HCT116 (cell line): ENCODE results near the gene USP36. TPM values are rescaled to one million over a fixed set of nuclear protein-coding genes. Genes with fewer than 3 reads are reported as not detected.

Experiments
- ATAC-seq: fragments of 200-7000 bp; cut with Tn5 transposase; 2 replicates; pipeline ENCODE4 v1.9.1; 2020; ENCODE audit warnings: mild to moderate bottlenecking, moderate library complexity
- BruUV-seq: library from RNA; stranded (reverse); fragments of 400-500 nt; replicated peaks from 2 replicates; lab custom pipeline; 2021; lab: Mats Ljungman, UMichigan
- CTCF ChIA-PET: fragments of 300-600 bp; sonication (Branson Sonifier 250); formaldehyde crosslinking; loops from one replicate; lab custom pipeline; 2021; ENCODE audit warnings: antibody characterized with exemption; lab: Charles Lee
- POLR2A ChIA-PET: fragments of 300-600, 350-600 bp; sonication (Branson Sonifier 250); formaldehyde crosslinking; loops from one replicate; lab custom pipeline; 2021; ENCODE audit warnings: antibody characterized with exemption; lab: Charles Lee
- RAD21 ChIA-PET, 2 experiments: fragments of 300-600 bp; sonication (Branson Sonifier 250); formaldehyde crosslinking; loops; one replicate each; lab custom pipeline; 2023; ENCODE audit warnings: low total read pairs in 2 of 2; ENCODE audit not compliant: uncharacterized antibody in 2 of 2, unreplicated experiment in 2 of 2, low non-redundant PET in 1 of 2; lab: Charles Lee
- DNase-seq: peaks from one replicate; pipeline ENCODE4 v3.0.0-alpha.2; 2010; ENCODE audit warnings: low read depth, low spot score
- H2AFZ ChIP-seq: fragments of 200-600 bp; shearing (Covaris generic), sonication (generic); 2 replicates; pipeline ENCODE4 v1.6.1; 2017; ENCODE audit warnings: low read depth, mixed run types, mixed read lengths, antibody characterized with exemption, low read length; ENCODE audit not compliant: poor library complexity, severe bottlenecking
- H3K27ac ChIP-seq: 2 replicates; pipeline ENCODE4 v1.5.1; 2012; ENCODE audit warnings: low read depth, low read length
- H3K27me3 ChIP-seq: fragments of 200-600 bp; sonication (generic); 2 replicates; pipeline ENCODE4 v1.6.1; 2016; ENCODE audit warnings: mixed run types, low read length, mixed read lengths; ENCODE audit not compliant: insufficient read depth
- H3K36me3 ChIP-seq, 2 experiments: fragments of 200-500 bp in 1 of 2; fragments of 200-600 bp in 1 of 2; sonication (Bioruptor generic) in 1 of 2; sonication (generic) in 1 of 2; 2 replicates each; pipeline versions ENCODE4 v1.5.1 to v1.6.1; 2014 to 2016; ENCODE audit warnings: low read length in 2 of 2, inconsistent platforms in 1 of 2, mixed read lengths in 1 of 2, mixed run types in 1 of 2; ENCODE audit not compliant: insufficient read depth in 2 of 2, control insufficient read depth in 1 of 2
- H3K4me1 ChIP-seq, 2 experiments: fragments of 200-600 bp in 1 of 2; sonication (generic) in 1 of 2; 2 replicates each; pipeline versions ENCODE4 v1.5.1 to v1.6.1; 2012 to 2017; ENCODE audit warnings: low read length in 2 of 2, inconsistent platforms in 1 of 2, mild to moderate bottlenecking in 1 of 2, mixed read lengths in 1 of 2, mixed run types in 1 of 2, moderate library complexity in 1 of 2; ENCODE audit not compliant: insufficient read depth in 2 of 2, control insufficient read depth in 1 of 2
- H3K4me2 ChIP-seq: fragments of 200-600 bp; sonication (generic); 2 replicates; pipeline ENCODE4 v1.6.1; 2017; ENCODE audit warnings: mixed run types, low read length, mixed read lengths
- H3K4me3 ChIP-seq, 2 experiments: fragments of 200-600 bp in 1 of 2; sonication (generic) in 1 of 2; replicated peaks in 1 of 2; 2 replicates each; pipeline ENCODE4 v1.5.1; 2011 to 2016; ENCODE audit warnings: low read length in 2 of 2, control low read depth in 1 of 2, low read depth in 1 of 2, mild to moderate bottlenecking in 1 of 2, mixed read lengths in 1 of 2, mixed run types in 1 of 2
- H3K79me2 ChIP-seq: fragments of 200-600 bp; sonication (generic); 2 replicates; pipeline ENCODE4 v1.6.1; 2017; ENCODE audit warnings: mild to moderate bottlenecking, mixed run types, low read length, moderate library complexity, mixed read lengths; ENCODE audit not compliant: insufficient read depth
- H3K9ac ChIP-seq: fragments of 200-600 bp; sonication (generic); 2 replicates; pipeline ENCODE4 v1.6.1; 2016; ENCODE audit warnings: low read length, mixed read lengths
- H3K9me2 ChIP-seq: fragments of 200-600 bp; sonication (generic), shearing (Covaris generic); 2 replicates; pipeline ENCODE4 v1.6.1; 2017; ENCODE audit warnings: mixed run types, mild to moderate bottlenecking, moderate library complexity; ENCODE audit not compliant: insufficient read depth
- H3K9me3 ChIP-seq, 2 experiments: fragments of 200-500 bp in 1 of 2; fragments of 200-600 bp in 1 of 2; sonication (Bioruptor generic) in 1 of 2; sonication (generic) in 1 of 2; 2 replicates each; pipeline ENCODE4 v1.6.1; 2014 to 2017; ENCODE audit warnings: low read length in 2 of 2, mixed read lengths in 2 of 2, inconsistent platforms in 1 of 2, low read depth in 1 of 2, mild to moderate bottlenecking in 1 of 2, mixed run types in 1 of 2, moderate library complexity in 1 of 2; ENCODE audit not compliant: control insufficient read depth in 1 of 2, insufficient read depth in 1 of 2
- H4K20me1 ChIP-seq: fragments of 200-600 bp; sonication (generic), shearing (Covaris generic); 2 replicates; pipeline ENCODE4 v1.6.1; 2017; ENCODE audit warnings: mixed run types, mild to moderate bottlenecking, moderate library complexity; ENCODE audit not compliant: insufficient read depth
- ATF3 ChIP-seq: IDR thresholded peaks from 2 replicates; pipeline ENCODE4 v1.6.1; 2012
- CBX3 ChIP-seq: IDR thresholded peaks from 2 replicates; pipeline ENCODE4 v1.6.1; 2012; ENCODE audit warnings: low read depth
- EGR1 ChIP-seq: IDR thresholded peaks from 2 replicates; pipeline ENCODE4 v1.6.1; 2012; ENCODE audit warnings: low read depth
- ELF1 ChIP-seq: IDR thresholded peaks from 2 replicates; pipeline ENCODE4 v1.6.1; 2012; ENCODE audit warnings: low read depth, borderline replicate concordance
- EZH2 ChIP-seq: fragments of 200-600 bp; sonication (generic); IDR thresholded peaks from 2 replicates; pipeline ENCODE4 v1.6.1; 2017; ENCODE audit warnings: antibody characterized with exemption, mixed run types
- EZH2phosphoT487 ChIP-seq: fragments of 200-600 bp; IDR thresholded peaks from 2 replicates; pipeline ENCODE4 v1.6.1; 2018; ENCODE audit warnings: antibody characterized with exemption, borderline replicate concordance
- FOSL1 ChIP-seq: IDR thresholded peaks from 2 replicates; pipeline ENCODE4 v1.6.1; 2012; ENCODE audit warnings: low read depth
- MAX ChIP-seq: IDR thresholded peaks from 2 replicates; pipeline ENCODE4 v1.6.1; 2012
- POLR2A ChIP-seq: IDR thresholded peaks from 2 replicates; pipeline ENCODE4 v1.7.0; 2011; ENCODE audit warnings: borderline replicate concordance; ENCODE audit not compliant: insufficient read depth, insufficient read length; ENCODE audit errors: extremely low read depth
- SIN3A ChIP-seq: IDR thresholded peaks from 2 replicates; pipeline ENCODE4 v1.6.1; 2012; ENCODE audit warnings: low read depth
- SP1 ChIP-seq: IDR thresholded peaks from 2 replicates; pipeline ENCODE4 v1.6.1; 2012; ENCODE audit warnings: low read depth
- SRF ChIP-seq: IDR thresholded peaks from 2 replicates; pipeline ENCODE4 v1.6.1; 2012; ENCODE audit warnings: low read depth
- TCF7L2 ChIP-seq: IDR thresholded peaks from 2 replicates; pipeline ENCODE4 v1.7.0; 2011; ENCODE audit warnings: borderline replicate concordance, inconsistent platforms; ENCODE audit not compliant: insufficient read depth, insufficient read length; ENCODE audit errors: extremely low read depth
- YY1 ChIP-seq: IDR thresholded peaks from 2 replicates; pipeline ENCODE4 v1.6.1; 2011; ENCODE audit warnings: low read length, low read depth, moderate library complexity, mild to moderate bottlenecking; ENCODE audit not compliant: insufficient replicate concordance; ENCODE audit errors: extremely low read depth
- ZFX ChIP-seq: fragments of 450-650 bp; IDR thresholded peaks from 2 replicates; pipeline ENCODE4 v1.6.1; 2017
- intact Hi-C: fragments of 100-400 bp; cut with micrococcal nuclease; formaldehyde crosslinking; loops from 2 replicates; pipeline ENCODE4 v1.10.0; 2022
- total RNA-seq: library from RNA; stranded (reverse); gene quantifications from one replicate; pipeline ENCODE4 v1.2.1, GENCODE V29; 2021; ENCODE audit not compliant: unreplicated experiment

Gene USP36
- total RNA-seq, 1 experiment from 2014 or later, result 104 TPM

GRCh38 chr17:78884876-78885667 lies 44.5 kb upstream of the USP36 start (continued):
- TF ChIP-seq POLR2A (no peak), ELF1 (no peak), YY1 (no peak), EGR1 (no peak), ZFX (no peak), TCF7L2 (no peak), CBX3 (no peak), MAX (no peak), SIN3A (no peak), ATF3 (no peak), EZH2phosphoT487 (no peak), SRF (no peak), FOSL1 (no peak)

DNA sequence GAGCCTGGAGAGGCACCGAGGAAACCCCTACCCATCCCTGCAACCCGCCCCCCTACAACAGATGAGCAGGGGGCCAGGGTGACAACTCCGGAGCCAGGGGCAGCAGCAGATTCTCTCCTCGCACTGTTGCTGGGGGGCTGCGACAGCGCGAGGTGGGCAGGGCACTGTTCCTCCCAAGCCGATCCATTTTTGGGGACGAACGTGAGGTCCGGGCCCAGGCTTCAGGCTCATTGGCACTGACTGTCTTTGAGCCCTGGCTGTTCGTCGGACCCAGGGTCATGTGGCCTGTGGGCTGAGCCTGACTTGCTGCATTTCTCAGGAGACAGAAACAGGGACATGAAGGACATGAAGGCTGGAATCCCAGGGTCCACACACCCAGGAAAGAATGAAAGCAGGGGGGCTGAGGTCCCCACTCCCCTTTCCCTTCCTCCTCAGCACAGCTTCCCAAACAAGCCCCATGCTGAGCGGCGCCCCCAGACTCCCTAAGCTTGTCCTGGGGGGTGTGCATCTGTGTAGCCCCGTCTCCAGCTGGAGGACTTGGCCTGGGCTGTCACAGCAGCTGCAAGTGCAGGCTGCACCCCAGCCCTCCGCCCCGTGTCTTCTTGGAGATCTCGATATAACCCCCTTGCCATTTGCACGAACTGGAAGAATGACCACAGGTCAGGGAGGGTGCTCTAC lies 43.7 kb upstream of the USP36 start:
- Histone ChIP-seq H3K36me3 (no peaks in the 10 kb centered on the region), H2AFZ (no peak overlapping the region), H3K4me3 (peak overlapping the region; percentile 41 to 54), H3K27ac (peak overlapping the region; percentile 95), H4K20me1 (no peaks in the 10 kb centered on the region), H3K79me2 (peaks cover 23% of the 10 kb centered on the region; the same call in 1 of the 2 replicates), H3K27me3 (no peaks in the 10 kb centered on the region), H3K9me2 (no peaks in the 10 kb centered on the region), H3K4me1 (peaks cover 48 to 83% of the 10 kb centered on the region in 2 experiments), H3K4me2 (peak overlapping the region; percentile 97), H3K9me3 (no peaks in the 10 kb centered on the region), H3K9ac (peak overlapping the region; percentile 82)
- intact Hi-C loops, result no loop called here
- TF ChIP-seq ATF3, result no peak
- no peak for TF ChIP-seq POLR2A
- TF ChIP-seq EZH2, result no peak
- TF ChIP-seq SP1, result no peak
- TF ChIP-seq SRF, result no peak
- BruUV-seq, result TSS peak; percentile 84
- POLR2A ChIA-PET, result interaction anchor here (1.3 kb wide), 1 partner anchor 39 kb away, joined by 5 read pairs; no protein-coding TSS in a partner anchor
- DNase-seq (no peak), ATAC-seq (no peak; the same call in 1 of the 2 replicates)
- RAD21 ChIA-PET, result interaction anchor here in 1 of 2 experiments (0.7 kb wide), 1 partner anchor 39 kb away, joined by 3 read pairs; no protein-coding TSS in a partner anchor
- CTCF ChIA-PET, result interaction anchor here (1.0 to 2.9 kb wide), 5 partner anchors 9 to 87 kb away, joined by 3 to 10 read pairs (median 5); no protein-coding TSS in a partner anchor
